LNCaP clone FGC (cell line): ENCODE results near the gene KANSL1.

Experiments used
- DNase-seq: peaks from one replicate; pipeline ENCODE4 v3.0.0-alpha.2; 2011; ENCODE audit warnings: low read depth
- H3K4me3 ChIP-seq: 2 replicates; pipeline ENCODE4 v1.5.1; 2011; ENCODE audit warnings: mild to moderate bottlenecking, low read depth, low read length, control low read depth
- CTCF ChIP-seq: IDR thresholded peaks from 2 replicates; pipeline ENCODE4 v1.5.1; 2012; ENCODE audit warnings: mild to moderate bottlenecking; ENCODE audit not compliant: control insufficient read depth, insufficient read depth; ENCODE audit errors: extremely low read depth

The KANSL1 gene

GRCh38 chr17:46154151-46154816 is 38.9 kb downstream of the KANSL1 start:
- no peak for TF ChIP-seq CTCF
- no peak for DNase-seq
- no peak overlapping the region for H3K4me3 ChIP-seq

- DNase-seq, result no peak
- H3K4me3 ChIP-seq, result peak overlapping the region; percentile 10; the same call in 1 of the 2 replicates
Measured at GRCh38 chr17:46152423-46152822, 40.8 kb downstream of the KANSL1 start.

GRCh38 chr17:46151762-46152161 is 41.5 kb downstream of the KANSL1 start:
- no peak for DNase-seq
- H3K4me3 ChIP-seq, result no peak overlapping the region
- no peak for TF ChIP-seq CTCF

More at GRCh38 chr17:46152423-46152822, 40.8 kb downstream of the KANSL1 start:
- TF ChIP-seq CTCF, result no peak

GRCh38 chr17:46150216-46150963 is 42.8 kb downstream of the KANSL1 start:
- H3K4me3 ChIP-seq, result no peak overlapping the region
- no peak for TF ChIP-seq CTCF
- DNase-seq, result no peak

GRCh38 chr17:46148247-46148646 is 45.0 kb downstream of the KANSL1 start:
- H3K4me3 ChIP-seq, result no peak overlapping the region
- DNase-seq, result no peak
- TF ChIP-seq CTCF, result no peak

- H3K4me3 ChIP-seq, result no peak overlapping the region
- no peak for DNase-seq
- no peak for TF ChIP-seq CTCF
Measured at GRCh38 chr17:46147296-46147695, 45.9 kb downstream of the KANSL1 start.

GRCh38 chr17:46144246-46144645 is 49.0 kb downstream of the KANSL1 start:
- no peak overlapping the region for H3K4me3 ChIP-seq
- no peak for DNase-seq
- no peak for TF ChIP-seq CTCF
